ENCODE measurements around the gene CLP1. TPM values are rescaled to one million over a fixed set of nuclear protein-coding genes. Genes with fewer than 3 reads are reported as not detected.

Gene CLP1
- polyA plus RNA-seq, 1 donor from 2014 or later, result 18.2 TPM

DNA sequence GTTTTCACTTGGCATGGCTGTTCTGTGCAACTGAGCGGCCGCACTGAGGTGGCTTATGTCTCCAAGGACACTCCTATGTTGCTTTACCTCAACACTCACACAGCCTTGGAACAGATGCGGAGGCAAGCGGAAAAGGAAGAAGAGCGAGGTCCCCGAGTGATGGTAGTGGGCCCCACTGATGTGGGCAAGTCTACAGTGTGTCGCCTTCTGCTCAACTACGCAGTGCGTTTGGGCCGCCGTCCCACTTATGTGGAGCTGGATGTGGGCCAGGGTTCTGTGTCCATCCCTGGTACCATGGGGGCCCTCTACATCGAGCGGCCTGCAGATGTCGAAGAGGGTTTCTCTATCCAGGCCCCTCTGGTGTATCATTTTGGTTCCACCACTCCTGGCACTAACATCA, 2.1 kb downstream of the CLP1 start:
- Histone ChIP-seq H3K9me2 (ENCODE audit: insufficient read depth, low read length) (no peaks in the 10 kb centered on the region), H3K36me3 (ENCODE audit: insufficient read depth, low read length) (no peaks in the 10 kb centered on the region), H4K20me1 (ENCODE audit: insufficient read depth) (no peaks in the 10 kb centered on the region), H3K4me3 (ENCODE audit: low read length) (no peak overlapping the region), H3K27me3 (ENCODE audit: insufficient read depth, low read depth, low read length) (no peaks in the 10 kb centered on the region), H3K9ac (ENCODE audit: low read length) (no peak overlapping the region), H3K27ac (ENCODE audit: low read length) (no peak overlapping the region), H3K9me3 (ENCODE audit: low read length) (no peaks in the 10 kb centered on the region), H3K4me2 (ENCODE audit: low read length) (no peak overlapping the region), H2AFZ (ENCODE audit: low read depth, low read length) (no peak overlapping the region), H3F3A (ENCODE audit: insufficient read depth, low read length, poor library complexity, severe bottlenecking) (no peaks in the 10 kb centered on the region), H3K79me2 (replicated peaks; ENCODE audit: insufficient read depth, low read length) (peaks cover 13% of the 10 kb centered on the region)
- TF ChIP-seq, protein P1, sequence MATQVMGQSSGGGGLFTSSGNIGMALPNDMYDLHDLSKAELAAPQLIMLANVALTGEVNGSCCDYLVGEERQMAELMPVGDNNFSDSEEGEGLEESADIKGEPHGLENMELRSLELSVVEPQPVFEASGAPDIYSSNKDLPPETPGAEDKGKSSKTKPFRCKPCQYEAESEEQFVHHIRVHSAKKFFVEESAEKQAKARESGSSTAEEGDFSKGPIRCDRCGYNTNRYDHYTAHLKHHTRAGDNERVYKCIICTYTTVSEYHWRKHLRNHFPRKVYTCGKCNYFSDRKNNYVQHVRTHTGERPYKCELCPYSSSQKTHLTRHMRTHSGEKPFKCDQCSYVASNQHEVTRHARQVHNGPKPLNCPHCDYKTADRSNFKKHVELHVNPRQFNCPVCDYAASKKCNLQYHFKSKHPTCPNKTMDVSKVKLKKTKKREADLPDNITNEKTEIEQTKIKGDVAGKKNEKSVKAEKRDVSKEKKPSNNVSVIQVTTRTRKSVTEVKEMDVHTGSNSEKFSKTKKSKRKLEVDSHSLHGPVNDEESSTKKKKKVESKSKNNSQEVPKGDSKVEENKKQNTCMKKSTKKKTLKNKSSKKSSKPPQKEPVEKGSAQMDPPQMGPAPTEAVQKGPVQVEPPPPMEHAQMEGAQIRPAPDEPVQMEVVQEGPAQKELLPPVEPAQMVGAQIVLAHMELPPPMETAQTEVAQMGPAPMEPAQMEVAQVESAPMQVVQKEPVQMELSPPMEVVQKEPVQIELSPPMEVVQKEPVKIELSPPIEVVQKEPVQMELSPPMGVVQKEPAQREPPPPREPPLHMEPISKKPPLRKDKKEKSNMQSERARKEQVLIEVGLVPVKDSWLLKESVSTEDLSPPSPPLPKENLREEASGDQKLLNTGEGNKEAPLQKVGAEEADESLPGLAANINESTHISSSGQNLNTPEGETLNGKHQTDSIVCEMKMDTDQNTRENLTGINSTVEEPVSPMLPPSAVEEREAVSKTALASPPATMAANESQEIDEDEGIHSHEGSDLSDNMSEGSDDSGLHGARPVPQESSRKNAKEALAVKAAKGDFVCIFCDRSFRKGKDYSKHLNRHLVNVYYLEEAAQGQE (IDR thresholded peaks at IDR 0.05; ENCODE audit: borderline replicate concordance), result no peak
- TF ChIP-seq TAF1 (IDR thresholded peaks at IDR 0.05; ENCODE audit: low read depth) (no peak), SMC3 (conservative IDR thresholded peaks at IDR 0.05; ENCODE audit: poor library complexity) (no peak), RAD21 (conservative IDR thresholded peaks at IDR 0.05) (no peak), MXI1 (conservative IDR thresholded peaks at IDR 0.05; ENCODE audit: poor library complexity, severe bottlenecking) (no peak), POLR2AphosphoS5 (IDR thresholded peaks at IDR 0.05) (no peak), EZH2 (IDR thresholded peaks at IDR 0.05; ENCODE audit: borderline replicate concordance, insufficient read depth, low read length, poor library complexity, severe bottlenecking) (no peak), EP300 (conservative IDR thresholded peaks at IDR 0.05; ENCODE audit: poor library complexity, severe bottlenecking) (no peak)
- TF ChIP-seq, protein P2, sequence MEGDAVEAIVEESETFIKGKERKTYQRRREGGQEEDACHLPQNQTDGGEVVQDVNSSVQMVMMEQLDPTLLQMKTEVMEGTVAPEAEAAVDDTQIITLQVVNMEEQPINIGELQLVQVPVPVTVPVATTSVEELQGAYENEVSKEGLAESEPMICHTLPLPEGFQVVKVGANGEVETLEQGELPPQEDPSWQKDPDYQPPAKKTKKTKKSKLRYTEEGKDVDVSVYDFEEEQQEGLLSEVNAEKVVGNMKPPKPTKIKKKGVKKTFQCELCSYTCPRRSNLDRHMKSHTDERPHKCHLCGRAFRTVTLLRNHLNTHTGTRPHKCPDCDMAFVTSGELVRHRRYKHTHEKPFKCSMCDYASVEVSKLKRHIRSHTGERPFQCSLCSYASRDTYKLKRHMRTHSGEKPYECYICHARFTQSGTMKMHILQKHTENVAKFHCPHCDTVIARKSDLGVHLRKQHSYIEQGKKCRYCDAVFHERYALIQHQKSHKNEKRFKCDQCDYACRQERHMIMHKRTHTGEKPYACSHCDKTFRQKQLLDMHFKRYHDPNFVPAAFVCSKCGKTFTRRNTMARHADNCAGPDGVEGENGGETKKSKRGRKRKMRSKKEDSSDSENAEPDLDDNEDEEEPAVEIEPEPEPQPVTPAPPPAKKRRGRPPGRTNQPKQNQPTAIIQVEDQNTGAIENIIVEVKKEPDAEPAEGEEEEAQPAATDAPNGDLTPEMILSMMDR (IDR thresholded peaks at IDR 0.05; ENCODE audit: poor library complexity, severe bottlenecking), result no peak

DNA sequence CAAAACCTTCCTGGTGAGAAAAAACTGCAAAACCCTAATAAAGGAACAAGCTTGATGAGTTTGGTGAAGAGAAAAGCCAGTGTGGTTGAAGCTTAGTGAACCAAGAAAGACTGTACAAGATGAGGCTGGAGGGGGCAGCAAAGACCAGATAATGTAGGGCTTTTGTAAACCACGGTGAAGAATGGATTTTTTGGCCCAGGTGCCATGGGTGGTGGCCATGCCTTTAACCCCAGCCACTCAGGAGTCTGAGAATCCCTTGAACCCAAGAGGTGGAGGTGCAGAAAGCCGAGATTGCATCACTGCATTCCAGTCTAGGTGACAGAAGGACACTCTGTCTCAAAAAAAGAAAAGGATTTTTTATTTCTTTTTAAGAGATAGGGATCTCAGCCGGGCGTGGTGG, 5.3 kb downstream of the CLP1 start:
- no peaks in the 10 kb centered on the region for H3F3A ChIP-seq (ENCODE audit: insufficient read depth, low read length, poor library complexity, severe bottlenecking)
- TF ChIP-seq EZH2 (IDR thresholded peaks at IDR 0.05; ENCODE audit: borderline replicate concordance, insufficient read depth, low read length, poor library complexity, severe bottlenecking) (no peak), SMC3 (conservative IDR thresholded peaks at IDR 0.05; ENCODE audit: poor library complexity) (no peak), RAD21 (conservative IDR thresholded peaks at IDR 0.05) (no peak), POLR2AphosphoS5 (IDR thresholded peaks at IDR 0.05) (no peak)
- TF ChIP-seq, protein P2 (IDR thresholded peaks at IDR 0.05; ENCODE audit: poor library complexity, severe bottlenecking), result no peak
- TF ChIP-seq, protein P1 (IDR thresholded peaks at IDR 0.05; ENCODE audit: borderline replicate concordance), result no peak
- no peak overlapping the region for H3K27ac ChIP-seq (ENCODE audit: low read length)
- no peaks in the 10 kb centered on the region for H4K20me1 ChIP-seq (ENCODE audit: insufficient read depth)
- no peaks in the 10 kb centered on the region for H3K36me3 ChIP-seq (ENCODE audit: insufficient read depth, low read length)
- no peak overlapping the region for H2AFZ ChIP-seq (ENCODE audit: low read depth, low read length)
- H3K9ac ChIP-seq (ENCODE audit: low read length), result no peak overlapping the region
- H3K4me3 ChIP-seq (ENCODE audit: low read length), result no peak overlapping the region
- H3K27me3 ChIP-seq (ENCODE audit: insufficient read depth, low read depth, low read length), result no peaks in the 10 kb centered on the region
- no peak overlapping the region for H3K4me2 ChIP-seq (ENCODE audit: low read length)
- H3K9me2 ChIP-seq (ENCODE audit: insufficient read depth, low read length), result no peaks in the 10 kb centered on the region
- no peaks in the 10 kb centered on the region for H3K9me3 ChIP-seq (ENCODE audit: low read length)
- H3K79me2 ChIP-seq (replicated peaks; ENCODE audit: insufficient read depth, low read length), result peaks cover 10% of the 10 kb centered on the region
